Measurements from ENCODE around the gene GPBAR1. TPM values are rescaled to one million over a fixed set of nuclear protein-coding genes. Genes with fewer than 3 reads are reported as not detected.
A peak's percentile ranks its signal among the peaks of the same experiment; 100 is the strongest.
"Not testable (repeated sequence)": the region's sequence is repeated elsewhere in the genome, so short reads cannot be mapped to it uniquely, and the experiment has no call there.

Gene GPBAR1
- total RNA-seq, 1 donor from 2014 or later, result 0.77 TPM

GRCh38 chr2:218270721-218271486 lies 10.1 kb downstream of the GPBAR1 start:
- Mint-ChIP-seq H3K27ac (ENCODE audit: unreplicated experiment) (no peak overlapping the region), H3K36me3 (ENCODE audit: low read depth, unreplicated experiment) (peaks cover 45% of the 10 kb centered on the region), H3K4me3 (ENCODE audit: unreplicated experiment) (peak overlapping the region; percentile 90), H3K4me1 (ENCODE audit: unreplicated experiment) (peaks cover 27% of the 10 kb centered on the region), H3K9me3 (ENCODE audit: unreplicated experiment) (no peaks in the 10 kb centered on the region), H3K27me3 (ENCODE audit: unreplicated experiment) (peaks cover 13% of the 10 kb centered on the region)
- no peak for DNase-seq (ENCODE audit: low spot score)
- TF ChIP-seq CTCF (IDR thresholded peaks at IDR 0.05; ENCODE audit: unreplicated experiment), result no peak

- Mint-ChIP-seq H3K27me3 (ENCODE audit: unreplicated experiment) (peaks cover 13% of the 10 kb centered on the region), H3K4me1 (ENCODE audit: unreplicated experiment) (peaks cover 27% of the 10 kb centered on the region), H3K4me3 (ENCODE audit: unreplicated experiment) (peak overlapping the region; percentile 90), H3K9me3 (ENCODE audit: unreplicated experiment) (no peaks in the 10 kb centered on the region), H3K27ac (ENCODE audit: unreplicated experiment) (no peak overlapping the region), H3K36me3 (ENCODE audit: low read depth, unreplicated experiment) (peaks cover 45% of the 10 kb centered on the region)
- no peak for DNase-seq (ENCODE audit: low spot score)
- no peak for TF ChIP-seq CTCF (IDR thresholded peaks at IDR 0.05; ENCODE audit: unreplicated experiment)
Observed at GRCh38 chr2:218271487-218271797, 10.6 kb downstream of the GPBAR1 start.

GRCh38 chr2:218271865-218272530 lies 11.2 kb downstream of the GPBAR1 start:
- no peaks in the 10 kb centered on the region for H3K9me3 Mint-ChIP-seq (ENCODE audit: unreplicated experiment)
- peaks cover 27% of the 10 kb centered on the region for H3K4me1 Mint-ChIP-seq (ENCODE audit: unreplicated experiment)
- H3K27me3 Mint-ChIP-seq (ENCODE audit: unreplicated experiment), result peaks cover 17% of the 10 kb centered on the region
- H3K4me3 Mint-ChIP-seq (ENCODE audit: unreplicated experiment), result peak overlapping the region; percentile 90
- peaks cover 41% of the 10 kb centered on the region for H3K36me3 Mint-ChIP-seq (ENCODE audit: low read depth, unreplicated experiment)
- H3K27ac Mint-ChIP-seq (ENCODE audit: unreplicated experiment), result no peak overlapping the region
- no peak for TF ChIP-seq CTCF (IDR thresholded peaks at IDR 0.05; ENCODE audit: unreplicated experiment)
- DNase-seq (ENCODE audit: low spot score), result no peak

- Mint-ChIP-seq H3K27me3 (ENCODE audit: unreplicated experiment) (peaks cover 21% of the 10 kb centered on the region), H3K9me3 (ENCODE audit: unreplicated experiment) (no peaks in the 10 kb centered on the region), H3K4me1 (ENCODE audit: unreplicated experiment) (peaks cover 27% of the 10 kb centered on the region), H3K4me3 (ENCODE audit: unreplicated experiment) (no peak overlapping the region), H3K36me3 (ENCODE audit: low read depth, unreplicated experiment) (peaks cover 41% of the 10 kb centered on the region), H3K27ac (ENCODE audit: unreplicated experiment) (no peak overlapping the region)
- DNase-seq (ENCODE audit: low spot score), result peak; percentile 77
- peak; percentile 76 for TF ChIP-seq CTCF (IDR thresholded peaks at IDR 0.05; ENCODE audit: unreplicated experiment)
Observed at GRCh38 chr2:218272531-218273212, 11.9 kb downstream of the GPBAR1 start.

- H3K9me3 Mint-ChIP-seq (ENCODE audit: unreplicated experiment); H3K4me3 Mint-ChIP-seq (ENCODE audit: unreplicated experiment); DNase-seq (ENCODE audit: low spot score); H3K27ac Mint-ChIP-seq (ENCODE audit: unreplicated experiment): not testable (repeated sequence)
- Mint-ChIP-seq H3K36me3 (ENCODE audit: low read depth, unreplicated experiment) (peaks cover 45% of the 10 kb centered on the region), H3K27me3 (ENCODE audit: unreplicated experiment) (peaks cover 21% of the 10 kb centered on the region), H3K4me1 (ENCODE audit: unreplicated experiment) (peaks cover 27% of the 10 kb centered on the region)
Observed at GRCh38 chr2:218273214-218273907, 12.5 kb downstream of the GPBAR1 start.

Data from endothelial cell (in vitro differentiated cells).